ENCODE measurements around the gene MTMR11. TPM values are rescaled to one million over a fixed set of nuclear protein-coding genes. Genes with fewer than 3 reads are reported as not detected.
"Not testable (repeated sequence)": the region's sequence is repeated elsewhere in the genome, so short reads cannot be mapped to it uniquely, and the experiment has no call there.

The MTMR11 gene
- total and polyA plus RNA-seq, 10 of the 15 experiments (the other 5 are each of a cell fraction or from before 2014, with no cell fraction given) = 0.35 to 1.1 (median 0.73) TPM

- peaks cover 7 to 9% of the 10 kb centered on the region in 2 experiments for H3K36me3 ChIP-seq (ENCODE audit: control insufficient read depth in 2 of 2, insufficient read depth in 2 of 2, low read length in 1 of 2)
- no peak for FAIRE-seq
- ChIA-PET SMC1A (ENCODE audit: uncharacterized antibody, unreplicated experiment) (interaction anchor here (0.7 to 1.3 kb wide), 2 partner anchors 22 to 45 kb away, joined by 5 read pairs; no protein-coding TSS in a partner anchor), CTCF (interaction anchor here (0.8 to 1.8 kb wide), 3 partner anchors 11 to 247 kb away, joined by 3 to 5 read pairs (median 5); no protein-coding TSS in a partner anchor), RAD21 (ENCODE audit: unreplicated experiment) (no interaction called here), POLR2A (no interaction called here)
- no peak overlapping the region for H2AFZ ChIP-seq (ENCODE audit: control insufficient read depth, low read depth, low read length)
- no peak overlapping the region for H3K27ac ChIP-seq (ENCODE audit: control insufficient read depth, insufficient read depth)
- no peaks in the 10 kb centered on the region for H4K20me1 ChIP-seq (ENCODE audit: control insufficient read depth, insufficient read depth)
- DNase-seq (ENCODE audit: low read depth, low spot score) = no peak
- no peaks in the 10 kb centered on the region for H3K27me3 ChIP-seq (replicated peaks in 1 of 2; ENCODE audit: control insufficient read depth in 2 of 2, insufficient read depth in 2 of 2, low read length in 1 of 2)
- in situ Hi-C loops (cut with MboI) (no loop called here), intact Hi-C loops (cut with micrococcal nuclease; ENCODE audit: unreplicated experiment) (no loop called here)
- H3K4me1 ChIP-seq (ENCODE audit: control insufficient read depth, insufficient read depth, low read length) = peaks cover 20% of the 10 kb centered on the region
- H3K79me2 ChIP-seq (ENCODE audit: control insufficient read depth, insufficient read depth, low read length) = no peaks in the 10 kb centered on the region
- no peak overlapping the region for H3K9ac ChIP-seq (ENCODE audit: control insufficient read depth, insufficient read depth, low read length)
- H3K4me2 ChIP-seq (ENCODE audit: control insufficient read depth, insufficient read depth) = no peak overlapping the region
- no peak overlapping the region for H3K4me3 ChIP-seq
- no peak for TF ChIP-seq NFXL1 (IDR thresholded peaks at IDR 0.05; ENCODE audit: borderline replicate concordance)
- no peak for TF ChIP-seq LARP7 (IDR thresholded peaks at IDR 0.05)
- no peak for TF ChIP-seq CBX5 (IDR thresholded peaks at IDR 0.05; ENCODE audit: low read depth)
- TF ChIP-seq NRF1 (conservative IDR thresholded peaks at IDR 0.05; ENCODE audit: low read depth, low read length) = no peak
- TF ChIP-seq SIN3A (IDR thresholded peaks at IDR 0.05; ENCODE audit: low read depth, low read length) = no peak
- no peak for TF ChIP-seq NR2C1 (IDR thresholded peaks at IDR 0.05)
- no peak for TF ChIP-seq RCOR1 (conservative IDR thresholded peaks at IDR 0.05; ENCODE audit: low read depth, low read length)
- TF ChIP-seq GATAD2B (conservative IDR thresholded peaks at IDR 0.05; ENCODE audit: low read depth) = no peak
- TF ChIP-seq GABPA (IDR thresholded peaks at IDR 0.05; ENCODE audit: low read depth) = no peak
- TF ChIP-seq, protein P1, sequence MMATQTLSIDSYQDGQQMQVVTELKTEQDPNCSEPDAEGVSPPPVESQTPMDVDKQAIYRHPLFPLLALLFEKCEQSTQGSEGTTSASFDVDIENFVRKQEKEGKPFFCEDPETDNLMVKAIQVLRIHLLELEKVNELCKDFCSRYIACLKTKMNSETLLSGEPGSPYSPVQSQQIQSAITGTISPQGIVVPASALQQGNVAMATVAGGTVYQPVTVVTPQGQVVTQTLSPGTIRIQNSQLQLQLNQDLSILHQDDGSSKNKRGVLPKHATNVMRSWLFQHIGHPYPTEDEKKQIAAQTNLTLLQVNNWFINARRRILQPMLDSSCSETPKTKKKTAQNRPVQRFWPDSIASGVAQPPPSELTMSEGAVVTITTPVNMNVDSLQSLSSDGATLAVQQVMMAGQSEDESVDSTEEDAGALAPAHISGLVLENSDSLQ (IDR thresholded peaks at IDR 0.05) = no peak
- TF ChIP-seq ZSCAN29 (IDR thresholded peaks at IDR 0.05) = no peak
- TF ChIP-seq ZBTB4 (CRISPR knock-in tag; IDR thresholded peaks at IDR 0.05) = no peak
- no peak for TF ChIP-seq CHD1 (IDR thresholded peaks at IDR 0.05; ENCODE audit: low read depth, low read length)
- no peak for TF ChIP-seq PAX8 (IDR thresholded peaks at IDR 0.05)
- BruUV-seq (replicated peaks) = no TSS peak
- WGBS (ENCODE audit: insufficient coverage, insufficient replicate concordance, low lambda C conversion rate, missing lambda C conversion rate) = 97% methylated on average over 3 of the region's 3 CpGs
- H3K9me3 ChIP-seq (replicated peaks; ENCODE audit: control insufficient read depth, insufficient read depth, low read length) = no peaks in the 10 kb centered on the region
- no peak for ATAC-seq
Measured at GRCh38 chr1:149940427-149940826, 3.7 kb upstream of the MTMR11 start.

GRCh38 chr1:149938668-149939003 is 2.0 kb upstream of the MTMR11 start:
- intact Hi-C loops (cut with micrococcal nuclease; ENCODE audit: unreplicated experiment); in situ Hi-C loops (cut with MboI): not testable (repeated sequence)

More at GRCh38 chr1:149938668-149939003, 2.0 kb upstream of the MTMR11 start:
- ATAC-seq; H3K9me3 ChIP-seq (replicated peaks; ENCODE audit: control insufficient read depth, insufficient read depth, low read length); BruUV-seq (replicated peaks); H3K27me3 ChIP-seq (replicated peaks in 1 of 2; ENCODE audit: control insufficient read depth in 2 of 2, insufficient read depth in 2 of 2, low read length in 1 of 2); FAIRE-seq; H3K27ac ChIP-seq (ENCODE audit: control insufficient read depth, insufficient read depth); DNase-seq (ENCODE audit: low read depth, low spot score); H4K20me1 ChIP-seq (ENCODE audit: control insufficient read depth, insufficient read depth); H3K9ac ChIP-seq (ENCODE audit: control insufficient read depth, insufficient read depth, low read length); H3K4me3 ChIP-seq; H3K79me2 ChIP-seq (ENCODE audit: control insufficient read depth, insufficient read depth, low read length); H2AFZ ChIP-seq (ENCODE audit: control insufficient read depth, low read depth, low read length); H3K36me3 ChIP-seq (ENCODE audit: control insufficient read depth in 2 of 2, insufficient read depth in 2 of 2, low read length in 1 of 2): not testable (repeated sequence)
- peaks cover 20% of the 10 kb centered on the region for H3K4me1 ChIP-seq (ENCODE audit: control insufficient read depth, insufficient read depth, low read length)
- RAD21 ChIA-PET (ENCODE audit: unreplicated experiment) = interaction anchor here (1.0 to 2.5 kb wide), 2 partner anchors 24 to 50 kb away, joined by 5 to 6 read pairs; a partner anchor contains a TSS
- WGBS (ENCODE audit: insufficient coverage, insufficient replicate concordance, low lambda C conversion rate, missing lambda C conversion rate) = 93% methylated on average over 10 of the region's 13 CpGs
- peak overlapping the region; percentile 34; the same call in 1 of the 2 replicates for H3K4me2 ChIP-seq (ENCODE audit: control insufficient read depth, insufficient read depth)
- POLR2A ChIA-PET = interaction anchor here (0.6 to 4.0 kb wide), 6 partner anchors 9 to 624 kb away, joined by 4 to 26 read pairs (median 4); a partner anchor contains a TSS
- SMC1A ChIA-PET (ENCODE audit: uncharacterized antibody, unreplicated experiment) = interaction anchor here (1.0 to 2.6 kb wide), 3 partner anchors 10 to 65 kb away, joined by 3 to 14 read pairs (median 9); no protein-coding TSS in a partner anchor
- CTCF ChIA-PET = interaction anchor here (1.6 kb wide), 1 partner anchor 24 kb away, joined by 3 read pairs; no protein-coding TSS in a partner anchor

All from GM12878 (cell line).